AG20443 (cell line): ENCODE results near the gene NOTCH3.

Experiments used
- DNase-seq: peaks from one replicate; pipeline ENCODE4 v3.0.0; 2012; ENCODE audit warnings: low spot score, mixed read lengths

The NOTCH3 gene

DNA sequence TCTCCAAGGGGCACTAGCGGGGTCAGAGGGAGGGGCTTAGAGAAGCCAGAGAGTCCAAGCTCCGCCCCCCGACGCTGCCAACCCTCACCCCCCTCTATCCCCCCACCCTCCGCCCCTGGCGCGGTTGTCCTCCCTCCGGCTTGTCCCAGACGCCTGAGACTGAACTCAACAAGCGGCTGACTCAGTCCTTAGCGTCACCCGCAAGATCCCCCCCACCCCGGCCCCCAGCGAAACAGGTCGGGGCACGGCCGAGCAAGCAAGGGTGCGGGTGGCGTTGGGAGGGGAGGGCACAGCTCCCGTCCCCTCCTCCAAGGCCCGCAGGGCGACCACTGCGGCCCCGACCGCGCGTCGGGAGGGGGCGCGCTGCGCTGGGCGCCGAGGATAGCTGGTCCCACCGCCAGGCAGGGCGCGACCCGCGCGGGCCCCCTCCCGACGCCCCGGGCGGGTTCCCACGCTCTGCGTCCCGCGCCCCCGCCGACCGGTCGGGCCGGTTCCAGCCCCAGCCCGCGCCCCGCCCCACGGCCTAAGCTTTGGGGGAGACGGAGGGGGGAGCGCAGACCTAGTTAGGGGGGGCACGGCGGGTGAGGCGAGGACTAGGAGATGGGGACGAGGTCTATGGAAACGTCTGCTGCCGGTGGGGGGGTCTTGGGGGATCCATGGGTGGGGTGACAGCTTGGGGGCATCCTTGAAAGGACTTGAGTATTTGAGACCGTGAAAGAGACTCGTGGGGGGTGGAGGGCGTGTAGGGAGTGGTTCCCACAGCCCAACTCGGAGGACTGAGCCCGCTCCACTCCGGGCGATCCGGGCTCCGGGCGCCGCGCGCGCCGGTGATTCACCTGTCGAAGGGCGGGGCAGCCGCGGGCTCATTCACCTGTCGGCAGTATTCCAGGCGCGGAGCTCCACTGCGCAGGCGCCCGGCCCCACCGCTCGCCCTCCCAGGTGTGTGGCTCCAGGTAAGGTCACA, 5.1 kb downstream of the NOTCH3 start:
- DNase-seq, result peak; percentile 90

DNA sequence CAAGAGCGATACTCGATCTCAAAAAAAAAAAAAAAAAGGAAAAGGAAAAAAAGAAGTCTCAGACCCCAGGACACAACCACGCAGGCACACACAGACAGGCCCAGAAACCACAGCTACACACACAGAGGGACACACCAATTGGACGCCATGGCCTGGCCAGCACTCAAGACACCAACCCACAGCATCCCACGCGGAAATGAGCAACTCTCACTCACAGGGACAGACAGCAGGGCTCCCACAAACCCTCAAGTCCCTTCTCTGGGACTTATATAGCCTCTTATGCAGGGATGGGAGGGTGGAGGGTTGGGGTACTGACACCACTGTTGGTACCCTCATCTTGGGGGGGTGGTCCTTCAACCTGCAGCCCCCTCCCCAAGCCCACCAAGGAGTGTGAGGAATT, 5.9 kb downstream of the NOTCH3 start:
- DNase-seq, result peak; percentile 77

DNA sequence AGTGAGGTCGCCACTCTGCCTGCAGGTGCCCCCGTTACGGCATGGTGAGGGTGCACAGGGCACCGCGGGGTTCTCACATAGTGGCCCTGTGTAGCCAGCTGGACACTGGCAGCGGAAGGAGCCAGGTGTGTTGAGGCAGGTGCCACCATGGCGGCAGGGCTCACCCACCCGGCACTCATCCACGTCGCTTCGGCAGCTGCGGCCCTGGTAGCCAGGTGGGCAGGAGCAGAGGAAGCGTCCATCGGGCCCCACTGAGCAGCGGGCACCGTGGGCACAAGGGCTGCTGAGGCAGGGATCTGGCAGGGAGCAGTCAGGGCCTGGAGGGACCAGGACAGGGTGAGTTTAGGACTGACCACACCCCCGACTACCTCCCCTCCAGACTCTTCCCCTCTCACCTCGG, 8.8 kb downstream of the NOTCH3 start:
- DNase-seq, result no peak

DNA sequence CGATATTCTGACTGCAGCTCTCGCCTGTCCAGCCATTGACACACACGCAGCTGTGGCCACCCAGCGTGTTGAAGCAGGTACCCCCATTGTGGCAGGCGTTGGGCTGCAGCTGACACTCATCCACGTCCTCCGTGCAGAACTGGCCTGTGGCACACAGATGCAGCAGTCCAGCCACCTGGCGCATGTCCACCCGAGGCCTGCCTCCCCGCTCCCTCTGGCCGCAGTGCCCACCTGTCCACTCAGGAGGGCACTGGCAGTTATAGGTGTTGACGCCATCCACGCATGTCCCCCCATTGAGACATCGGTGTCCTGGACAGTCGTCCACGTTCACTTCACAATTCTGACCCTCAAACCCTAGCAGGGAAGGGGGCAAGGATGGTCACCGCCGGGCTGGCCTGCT, 9.3 kb downstream of the NOTCH3 start:
- DNase-seq, result no peak

DNA sequence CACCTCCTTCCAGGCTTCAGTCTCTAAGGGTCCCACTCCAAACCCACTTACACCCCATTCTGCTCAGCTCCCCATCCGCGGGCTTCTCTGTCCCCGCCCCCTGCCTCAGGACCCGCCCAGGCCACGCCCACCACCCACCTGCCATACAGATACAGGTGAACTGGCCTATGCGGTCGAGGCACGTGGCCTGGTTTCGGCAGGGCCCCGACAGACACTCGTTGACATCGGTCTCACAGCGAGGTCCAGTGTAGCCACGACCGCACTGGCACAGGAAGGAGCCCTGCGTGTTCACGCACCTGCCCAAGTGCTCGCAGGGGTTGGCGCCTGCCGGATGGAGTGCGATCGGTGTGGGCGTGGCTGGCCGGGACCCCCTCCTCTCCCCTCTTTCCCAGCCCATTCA, 11.9 kb downstream of the NOTCH3 start:
- no peak for DNase-seq

DNA sequence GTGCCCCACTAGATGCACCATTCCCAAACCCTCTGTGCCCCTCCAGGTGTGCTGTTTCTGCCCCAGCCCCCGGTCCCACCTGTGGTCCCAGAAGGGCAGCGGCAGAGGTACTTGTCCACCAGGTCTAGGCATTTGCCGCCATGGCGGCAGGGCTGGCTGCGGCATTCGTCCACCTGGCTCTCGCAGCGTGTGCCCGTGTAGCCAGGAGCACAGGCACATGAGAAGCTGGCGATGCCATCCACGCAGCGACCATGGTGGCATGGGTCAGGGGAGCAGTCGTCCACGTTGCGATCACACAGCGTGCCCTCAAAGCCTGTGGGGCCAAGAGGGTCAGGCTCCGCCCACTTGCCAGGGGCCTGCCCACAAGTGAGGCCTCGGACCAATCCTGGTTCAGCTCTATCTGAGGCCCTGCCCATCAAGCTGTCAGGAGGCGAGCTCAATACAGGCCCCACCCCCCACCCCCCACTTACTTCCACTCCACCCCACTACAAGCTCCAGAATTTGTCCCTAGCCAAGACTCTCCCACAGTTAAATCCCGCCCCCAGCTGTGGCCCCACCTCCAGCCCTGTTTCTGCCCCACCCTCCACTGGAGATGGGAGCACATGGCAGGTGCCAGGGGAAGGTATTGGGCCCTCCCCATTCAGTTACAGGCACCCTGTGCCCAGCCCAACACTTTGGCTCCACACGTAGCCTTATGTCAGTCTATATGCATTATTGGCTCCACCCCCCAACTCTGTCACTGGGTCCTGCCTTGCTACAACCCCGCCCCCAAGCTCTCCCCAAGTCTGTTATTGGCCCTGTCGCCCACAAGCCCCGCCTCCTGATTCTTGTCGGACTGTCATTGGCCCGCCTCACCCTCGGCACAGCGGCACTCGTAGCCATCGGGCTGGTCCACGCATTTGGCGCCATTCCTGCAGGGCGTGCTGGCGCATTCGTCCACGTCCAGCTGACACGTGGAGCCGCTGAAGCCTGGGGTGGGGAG, 13.5 kb downstream of the NOTCH3 start:
- peak; percentile 49 for DNase-seq

DNA sequence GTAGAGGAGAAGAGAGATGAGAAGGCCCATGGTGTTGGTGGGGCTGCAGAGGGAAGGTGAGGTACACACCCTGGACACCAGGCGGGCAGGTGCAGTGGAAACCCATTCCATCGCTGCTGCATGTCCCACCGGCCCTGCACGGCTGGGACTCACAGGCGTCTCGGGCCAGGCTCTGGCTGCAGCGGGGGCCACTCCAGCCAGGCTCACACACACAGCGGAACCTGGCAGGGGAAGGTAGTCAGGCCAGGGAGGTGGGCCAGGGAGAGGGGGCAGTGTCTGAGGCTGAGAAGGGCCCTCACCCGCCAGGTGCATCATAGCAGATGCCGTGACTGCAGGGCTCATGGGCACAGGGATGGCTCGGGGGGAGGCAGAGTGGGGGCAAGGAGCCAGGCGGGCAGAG, 15.6 kb downstream of the NOTCH3 start:
- DNase-seq, result no peak

DNA sequence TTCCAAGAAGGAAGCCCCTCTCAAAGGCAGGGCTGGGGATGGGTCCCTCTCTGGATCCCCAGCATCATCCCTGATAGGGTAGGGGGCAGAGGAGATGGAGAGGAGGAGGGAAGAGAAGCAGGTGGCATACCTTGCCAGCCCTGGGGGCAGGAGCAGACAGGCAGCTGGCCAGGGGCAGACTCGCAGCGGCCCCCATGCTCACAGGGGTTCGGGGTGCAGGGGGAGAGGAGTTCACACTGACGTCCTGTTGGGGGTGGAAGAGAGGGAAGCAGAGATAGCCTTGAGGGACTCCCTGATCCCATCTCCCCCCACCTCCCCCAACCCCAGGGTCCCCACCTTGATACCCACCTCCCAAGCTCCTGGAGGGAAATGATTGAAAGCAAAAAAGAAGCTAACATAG, 16.0 kb downstream of the NOTCH3 start:
- no peak for DNase-seq

DNA sequence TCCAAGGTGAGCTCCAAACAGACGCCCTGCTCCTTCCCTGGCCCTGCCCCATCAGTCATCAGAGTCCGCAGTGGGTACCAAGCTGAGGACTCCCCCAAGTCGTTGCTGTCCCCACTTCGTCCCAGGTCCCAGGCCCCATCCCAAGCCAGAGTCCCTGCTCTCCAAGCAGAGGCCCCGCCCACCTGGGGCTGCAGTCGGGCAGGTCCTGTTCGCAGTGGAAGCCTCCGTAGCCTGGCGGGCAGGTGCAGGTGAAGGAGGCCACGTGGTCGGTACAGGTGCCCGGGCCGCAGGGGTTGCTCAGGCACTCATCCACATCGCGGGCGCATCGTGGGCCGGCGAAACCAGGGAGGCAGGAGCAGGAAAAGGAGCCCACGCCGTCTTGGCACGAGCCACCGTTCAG, 19.4 kb downstream of the NOTCH3 start:
- no peak for DNase-seq

DNA sequence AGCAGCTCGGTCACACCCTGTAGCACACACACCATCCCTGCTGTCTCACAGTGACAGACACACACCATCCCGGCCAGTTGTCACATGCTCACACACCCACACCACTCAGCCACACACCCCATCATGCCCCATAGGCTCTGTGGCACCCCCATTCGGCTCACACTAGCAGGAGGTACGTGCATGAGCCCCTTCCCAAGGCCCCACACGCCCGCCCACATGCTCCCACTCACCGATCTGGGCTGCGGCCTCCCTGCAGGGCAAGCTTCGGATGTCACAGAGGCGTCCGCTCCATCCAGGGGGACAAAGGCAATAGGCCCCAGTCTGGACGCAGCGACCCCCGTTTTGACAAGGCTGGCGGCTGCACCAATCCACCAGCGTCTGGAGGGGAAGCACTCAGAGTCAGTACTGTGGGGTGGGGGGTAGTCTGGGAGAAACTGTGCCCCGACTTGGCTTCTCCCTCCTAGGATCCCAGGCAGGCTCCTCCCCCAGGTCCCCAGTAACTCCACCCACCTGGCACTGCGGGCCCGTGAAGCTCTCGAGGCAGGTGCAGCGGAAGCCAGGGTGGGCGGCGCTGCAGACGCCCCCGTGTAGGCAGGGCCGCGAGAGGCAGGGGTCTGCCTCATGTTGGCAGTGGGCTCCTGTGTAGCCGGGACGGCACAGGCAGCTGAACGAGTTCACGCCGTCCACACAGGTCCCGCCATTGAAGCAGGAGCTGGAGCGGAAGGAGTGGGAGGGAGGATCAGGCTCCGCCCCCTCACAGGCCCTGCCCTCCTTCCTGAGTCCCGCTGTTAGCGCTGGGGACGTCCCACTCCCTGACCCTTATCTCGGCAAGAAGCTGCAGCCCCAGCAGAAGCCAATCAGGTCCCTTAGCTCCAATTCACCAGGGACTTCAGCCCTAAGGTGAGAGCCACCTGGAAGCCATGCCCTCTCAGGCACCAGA, 20.1 kb downstream of the NOTCH3 start:
- DNase-seq, result no peak

DNA sequence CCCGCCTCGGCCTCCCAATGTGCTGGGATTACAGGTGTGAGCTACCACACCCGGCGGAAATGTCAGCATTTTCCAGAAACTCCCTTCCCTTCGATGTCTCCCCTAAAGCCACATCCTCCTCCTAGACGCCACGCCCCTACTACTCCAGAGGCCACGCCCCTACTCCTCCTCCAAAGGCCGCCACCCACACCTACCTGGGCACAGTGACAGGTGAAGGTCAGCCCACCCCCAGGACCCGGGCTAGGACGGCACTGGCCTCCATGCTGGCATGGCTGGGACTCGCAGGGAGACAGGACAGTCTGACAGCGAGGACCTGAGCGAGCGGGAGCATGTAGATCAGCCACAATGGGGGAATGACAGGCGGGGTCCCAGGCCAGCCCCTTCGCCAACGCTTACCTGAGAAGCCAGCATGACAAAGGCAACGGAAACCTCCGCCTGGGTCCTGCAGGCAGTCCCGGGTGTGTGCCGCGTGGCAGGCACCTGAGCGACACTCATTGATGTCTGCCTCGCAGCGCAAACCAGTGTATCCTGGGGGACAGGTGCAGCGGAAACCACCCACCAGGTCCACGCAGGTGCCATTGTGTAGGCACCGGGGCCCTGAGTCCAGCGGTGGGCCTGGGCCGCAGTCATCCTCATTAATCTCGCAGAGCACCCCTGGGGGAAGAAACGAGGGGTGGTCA, 22.0 kb downstream of the NOTCH3 start:
- no peak for DNase-seq

DNA sequence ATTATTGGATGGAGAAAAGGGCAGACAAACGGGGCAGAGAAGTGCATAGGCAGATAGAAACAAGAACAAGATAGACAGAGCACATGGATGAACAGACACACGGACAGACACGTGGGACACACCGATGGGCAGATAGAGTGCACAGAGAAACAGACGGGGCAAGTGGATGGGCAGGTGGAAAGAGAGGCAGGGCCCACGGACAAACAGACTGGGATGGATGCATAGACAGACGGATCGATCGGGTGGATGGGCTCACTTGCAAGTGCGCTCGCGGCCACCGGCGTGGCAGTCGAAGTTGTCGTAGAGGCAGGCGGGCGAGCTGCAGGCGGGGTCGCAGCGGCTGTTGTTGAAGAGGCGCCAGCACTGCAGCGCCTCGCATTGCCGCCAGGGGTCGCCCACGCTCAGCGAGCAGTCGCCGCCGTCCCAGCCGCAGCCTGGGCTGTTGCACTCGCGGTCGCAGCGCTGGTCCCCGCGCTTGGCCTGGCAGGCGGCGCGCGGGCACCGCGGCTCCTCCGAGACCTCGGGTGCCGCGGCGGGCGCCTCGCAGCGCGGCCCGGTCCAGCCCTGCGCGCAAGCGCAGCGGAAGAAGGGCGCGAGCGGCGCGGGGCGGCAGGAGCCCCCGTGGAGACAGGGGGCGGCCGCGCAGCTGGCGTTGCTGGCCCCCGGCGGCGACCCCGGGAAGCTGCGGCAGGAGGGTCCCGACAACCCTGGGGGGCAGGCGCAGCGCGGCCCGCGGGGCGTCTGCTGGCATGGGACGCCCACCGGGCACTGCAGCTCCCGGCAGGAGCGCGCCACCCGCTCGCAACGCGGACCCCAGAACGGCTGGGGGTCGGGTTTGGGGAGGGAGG, 23.3 kb downstream of the NOTCH3 start:
- DNase-seq, result peak; percentile 93

DNA sequence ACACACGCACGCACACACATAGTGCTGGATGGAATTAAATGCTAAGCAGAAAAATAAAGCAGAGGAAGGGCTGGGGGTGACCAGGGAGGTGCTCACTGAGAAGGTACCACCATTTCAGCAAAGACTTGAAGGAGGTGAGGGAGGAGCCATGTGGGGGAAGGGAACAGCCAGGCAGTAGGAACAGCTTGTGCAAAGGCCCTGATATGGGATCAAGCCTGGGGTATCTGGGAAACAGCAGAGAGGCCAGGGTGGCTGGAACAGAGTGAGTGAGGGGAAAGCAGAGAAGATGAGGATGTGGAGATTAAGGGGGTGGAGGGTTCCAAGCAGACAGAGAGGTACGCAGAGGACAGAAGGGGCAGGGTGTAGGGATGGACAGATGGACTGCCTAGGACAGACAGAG, 25.2 kb downstream of the NOTCH3 start:
- no peak for DNase-seq

DNA sequence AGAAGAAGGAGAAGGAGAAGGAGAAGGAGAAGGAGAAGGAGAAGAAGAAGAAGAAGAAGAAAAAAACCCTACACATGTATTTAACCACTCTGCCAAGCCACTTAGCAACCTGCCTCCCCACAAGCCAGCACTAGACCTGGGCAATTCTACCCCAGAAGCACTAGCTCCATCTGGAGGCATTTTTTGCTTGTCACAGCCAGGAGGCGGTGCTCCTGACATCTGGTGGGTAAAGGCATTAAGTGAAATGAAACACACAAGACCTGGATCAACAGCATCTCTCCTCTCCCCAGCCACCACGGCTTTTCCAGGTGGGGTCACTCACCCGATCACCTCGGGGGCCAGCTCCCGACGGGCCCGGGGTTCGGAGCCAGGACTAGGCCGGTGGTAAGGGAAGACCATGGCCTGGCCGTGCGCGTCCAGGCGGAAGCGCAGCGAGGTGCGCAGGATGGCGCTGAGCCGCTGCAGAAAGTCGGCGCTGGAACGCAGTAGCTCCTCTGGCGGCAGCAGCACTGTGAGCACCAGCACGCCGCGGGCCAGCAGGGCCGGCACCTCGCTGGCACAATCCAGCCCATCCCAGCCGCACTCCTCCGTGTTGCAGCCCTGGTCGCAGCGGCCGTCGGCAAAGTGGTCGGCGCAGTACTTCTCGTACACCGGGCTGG, 26.9 kb downstream of the NOTCH3 start:
- DNase-seq, result no peak

DNA sequence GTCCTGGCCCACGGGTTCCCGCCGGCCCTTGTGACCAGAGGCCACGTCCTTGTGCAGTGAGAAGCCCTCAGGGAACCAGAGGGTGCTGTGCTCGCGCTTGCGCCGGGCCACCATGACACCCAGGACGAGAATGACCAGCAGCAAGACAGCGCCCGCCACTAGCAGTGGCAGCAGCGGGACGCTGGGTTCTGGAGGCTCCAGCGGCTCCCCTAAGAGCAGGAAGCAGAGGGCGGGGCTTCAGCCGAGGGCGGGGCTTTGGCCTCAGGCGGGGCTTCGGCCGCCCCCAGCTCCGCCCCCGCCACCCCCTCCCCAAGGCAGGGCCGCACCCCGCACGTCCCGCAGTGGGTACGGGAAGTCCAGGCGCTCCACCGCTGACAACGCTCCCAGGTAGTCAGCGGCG, 30.4 kb downstream of the NOTCH3 start:
- no peak for DNase-seq

DNA sequence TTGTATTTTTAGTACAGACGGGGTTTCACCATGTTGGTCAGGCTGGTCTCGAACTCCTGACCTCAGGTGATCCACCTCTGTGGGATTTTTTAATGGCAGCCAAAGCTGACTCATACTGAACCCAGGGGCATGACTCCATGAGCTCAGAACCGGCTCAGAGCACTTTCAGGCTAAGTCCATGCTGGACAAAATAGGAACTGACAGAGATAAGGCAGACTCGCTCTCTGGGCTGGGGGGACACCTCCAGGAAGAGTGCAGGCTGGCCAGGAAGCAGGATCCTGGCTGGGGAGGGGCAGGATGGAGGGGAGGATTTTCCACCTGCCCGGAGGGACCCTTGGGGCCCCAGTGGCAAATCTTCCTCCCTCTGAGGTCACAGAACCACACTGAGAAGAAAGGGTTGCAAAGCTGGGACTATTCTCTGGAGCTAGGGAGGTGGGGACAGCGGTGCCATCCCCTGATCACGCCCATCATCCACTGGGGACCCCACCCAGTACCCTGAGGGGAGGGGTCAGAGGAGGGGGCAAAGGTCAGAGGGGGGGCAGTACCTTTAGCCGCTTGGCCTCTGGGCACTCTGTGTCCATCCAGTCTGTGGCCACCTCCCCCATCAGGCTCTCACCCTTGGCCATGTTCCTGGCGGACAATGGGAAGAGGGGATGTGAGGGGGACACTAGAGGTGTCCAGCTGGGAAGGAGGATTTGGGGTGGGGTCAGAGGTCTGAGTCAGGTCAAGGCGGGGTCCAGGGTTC, 31.1 kb downstream of the NOTCH3 start:
- no peak for DNase-seq

DNA sequence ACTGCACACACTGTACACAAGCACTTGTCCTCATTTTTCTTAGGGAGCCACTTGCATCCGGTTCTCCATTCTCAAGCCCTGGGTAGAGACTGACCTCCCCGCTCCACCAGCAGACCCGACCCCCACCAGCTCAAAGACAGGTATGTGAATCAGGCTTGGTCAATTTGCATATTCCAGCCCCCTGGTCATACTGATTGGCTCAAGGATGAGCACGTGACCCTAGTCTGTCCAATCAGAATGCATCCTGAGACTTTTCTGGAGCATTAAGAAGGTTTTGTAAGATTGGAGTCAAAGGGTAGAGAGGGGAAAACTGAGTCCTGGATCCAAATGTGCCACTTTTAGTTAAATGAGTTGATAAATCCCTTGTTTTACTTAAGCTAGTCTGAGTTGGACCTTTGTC, 34.1 kb downstream of the NOTCH3 start:
- DNase-seq, result no peak

DNA sequence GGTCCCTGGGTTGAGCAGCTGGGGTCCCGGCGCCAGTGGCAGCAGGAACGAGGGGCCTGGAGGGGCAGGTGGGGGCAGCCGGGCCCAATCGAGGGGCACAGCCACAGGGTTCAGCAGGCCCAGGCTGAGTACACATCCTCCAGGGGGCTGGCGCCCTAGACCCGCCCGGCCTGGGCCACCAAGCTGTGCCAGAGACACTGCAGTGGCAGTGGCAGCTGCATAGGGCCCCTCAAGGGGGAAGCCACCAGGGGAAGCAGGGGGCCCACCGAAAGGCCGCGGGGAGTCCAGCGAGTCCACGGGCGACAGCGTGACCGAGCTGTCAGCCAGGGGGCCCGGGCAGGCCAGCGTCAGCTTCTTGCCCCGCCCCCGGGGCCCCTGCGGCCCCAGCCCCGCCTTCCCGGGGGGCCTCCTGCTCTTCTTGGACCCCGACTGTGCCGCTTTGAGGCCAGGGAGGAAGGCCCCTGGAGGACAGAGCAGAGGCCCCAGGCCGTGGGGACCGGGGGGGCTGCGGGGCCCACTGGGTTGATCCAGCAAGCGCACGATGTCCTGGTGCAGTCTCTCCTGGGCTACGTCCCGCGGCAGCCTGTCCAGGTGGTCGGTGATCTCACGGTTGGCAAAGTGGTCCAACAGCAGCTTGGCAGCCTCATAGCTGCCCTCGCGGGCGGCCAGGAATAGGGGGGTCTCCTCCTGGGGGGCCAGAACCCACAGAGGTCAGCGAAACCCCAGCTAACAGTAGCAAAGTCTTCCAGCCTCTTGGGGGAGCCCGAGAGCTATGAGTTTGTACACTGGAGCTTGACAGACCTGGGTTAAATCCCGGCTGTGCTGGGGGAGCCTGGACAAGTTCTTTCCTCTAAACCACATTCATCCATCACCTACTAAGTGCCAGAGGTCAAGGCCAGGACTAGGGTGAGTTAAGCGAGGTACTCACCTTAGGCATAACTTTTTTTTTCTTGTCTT, 39.5 kb downstream of the NOTCH3 start:
- peak; percentile 66 for DNase-seq
